ENCODE results near the gene PTPRN2. TPM values are rescaled to one million over a fixed set of nuclear protein-coding genes. Genes with fewer than 3 reads are reported as not detected.

The PTPRN2 gene
- polyA plus RNA-seq, 4 donors, result 1.6 to 11.7 (median 4.0) TPM

GRCh38 chr7:158110034-158110590 is 477.5 kb downstream of the PTPRN2 start:
- H3K9me3 ChIP-seq (ENCODE audit: control insufficient read depth in 2 of 2, insufficient read depth in 1 of 2, low read depth in 1 of 2, low read length in 1 of 2), result peaks cover 0 to 82% of the 10 kb centered on the region in 2 donors
- no peaks in the 10 kb centered on the region for H3K4me1 ChIP-seq (ENCODE audit: control insufficient read depth in 3 of 3, insufficient read depth in 2 of 3, low read depth in 1 of 3, low read length in 2 of 3)
- DNase-seq, result no peak
- H3K4me3 ChIP-seq (ENCODE audit: low read depth in 1 of 3, low read length in 3 of 3), result no peak overlapping the region
- H3K27ac ChIP-seq (ENCODE audit: low read depth in 1 of 3, low read length in 2 of 3), result no peak overlapping the region
- H3K27me3 ChIP-seq (ENCODE audit: control insufficient read depth in 3 of 3, insufficient read depth in 3 of 3, low read length in 3 of 3), result no peaks in the 10 kb centered on the region
- WGBS, 3 donors, result 89 to 91% (median 91%) methylated on average over 15 of the region's 15 CpGs
- no peaks in the 10 kb centered on the region for H3K36me3 ChIP-seq (ENCODE audit: control insufficient read depth in 3 of 3, insufficient read depth in 2 of 3, low read depth in 1 of 3, low read length in 3 of 3)
- FAIRE-seq, result no peak

- WGBS, 3 donors, result 80 to 88% (median 80%) methylated on average over 12 of the region's 12 CpGs
- no peak for DNase-seq
- Histone ChIP-seq H3K9me3 (ENCODE audit: control insufficient read depth in 2 of 2, insufficient read depth in 1 of 2, low read depth in 1 of 2, low read length in 1 of 2) (peaks cover 0 to 81% of the 10 kb centered on the region in 2 donors), H3K27ac (ENCODE audit: low read depth in 1 of 3, low read length in 2 of 3) (no peak overlapping the region), H3K27me3 (ENCODE audit: control insufficient read depth in 3 of 3, insufficient read depth in 3 of 3, low read length in 3 of 3) (no peaks in the 10 kb centered on the region), H3K4me1 (ENCODE audit: control insufficient read depth in 3 of 3, insufficient read depth in 2 of 3, low read depth in 1 of 3, low read length in 2 of 3) (no peaks in the 10 kb centered on the region), H3K4me3 (ENCODE audit: low read depth in 1 of 3, low read length in 3 of 3) (no peak overlapping the region), H3K36me3 (ENCODE audit: control insufficient read depth in 3 of 3, insufficient read depth in 2 of 3, low read depth in 1 of 3, low read length in 3 of 3) (no peaks in the 10 kb centered on the region)
- no peak for FAIRE-seq
These were observed 478.1 kb downstream of the PTPRN2 start for GRCh38 chr7:158109364-158110033.

- Histone ChIP-seq H3K4me3 (ENCODE audit: low read depth in 1 of 3, low read length in 3 of 3) (no peak overlapping the region), H3K27ac (ENCODE audit: low read depth in 1 of 3, low read length in 2 of 3) (no peak overlapping the region), H3K4me1 (ENCODE audit: control insufficient read depth in 3 of 3, insufficient read depth in 2 of 3, low read depth in 1 of 3, low read length in 2 of 3) (no peaks in the 10 kb centered on the region), H3K36me3 (ENCODE audit: control insufficient read depth in 3 of 3, insufficient read depth in 2 of 3, low read depth in 1 of 3, low read length in 3 of 3) (no peaks in the 10 kb centered on the region), H3K9me3 (ENCODE audit: control insufficient read depth in 2 of 2, insufficient read depth in 1 of 2, low read depth in 1 of 2, low read length in 1 of 2) (peaks cover 0 to 73% of the 10 kb centered on the region in 2 donors), H3K27me3 (ENCODE audit: control insufficient read depth in 3 of 3, insufficient read depth in 3 of 3, low read length in 3 of 3) (no peaks in the 10 kb centered on the region)
- WGBS, 3 donors, result 81 to 85% (median 82%) methylated on average over 4 of the region's 4 CpGs
- DNase-seq (no peak), FAIRE-seq (no peak)
These were observed 478.9 kb downstream of the PTPRN2 start for GRCh38 chr7:158108646-158109293.

- no peak for FAIRE-seq
- H3K36me3 ChIP-seq (ENCODE audit: control insufficient read depth in 3 of 3, insufficient read depth in 2 of 3, low read depth in 1 of 3, low read length in 3 of 3), result no peaks in the 10 kb centered on the region
- H3K4me3 ChIP-seq (ENCODE audit: low read depth in 1 of 3, low read length in 3 of 3), result no peak overlapping the region
- H3K27me3 ChIP-seq (ENCODE audit: control insufficient read depth in 3 of 3, insufficient read depth in 3 of 3, low read length in 3 of 3), result no peaks in the 10 kb centered on the region
- 52 to 78% (median 57%) methylated on average over 2 of the region's 2 CpGs for WGBS, 3 donors
- DNase-seq, result no peak
- H3K27ac ChIP-seq (ENCODE audit: low read depth in 1 of 3, low read length in 2 of 3), result no peak overlapping the region
- peaks cover 0 to 71% of the 10 kb centered on the region in 2 donors for H3K9me3 ChIP-seq (ENCODE audit: control insufficient read depth in 2 of 2, insufficient read depth in 1 of 2, low read depth in 1 of 2, low read length in 1 of 2)
- no peaks in the 10 kb centered on the region for H3K4me1 ChIP-seq (ENCODE audit: control insufficient read depth in 3 of 3, insufficient read depth in 2 of 3, low read depth in 1 of 3, low read length in 2 of 3)
These were observed 479.8 kb downstream of the PTPRN2 start for GRCh38 chr7:158107806-158108205.

- no peak overlapping the region for H3K27ac ChIP-seq (ENCODE audit: low read depth in 1 of 3, low read length in 2 of 3)
- H3K4me1 ChIP-seq (ENCODE audit: control insufficient read depth in 3 of 3, insufficient read depth in 2 of 3, low read depth in 1 of 3, low read length in 2 of 3), result no peaks in the 10 kb centered on the region
- FAIRE-seq, result no peak
- H3K27me3 ChIP-seq (ENCODE audit: control insufficient read depth in 3 of 3, insufficient read depth in 3 of 3, low read length in 3 of 3), result no peaks in the 10 kb centered on the region
- no peaks in the 10 kb centered on the region for H3K36me3 ChIP-seq (ENCODE audit: control insufficient read depth in 3 of 3, insufficient read depth in 2 of 3, low read depth in 1 of 3, low read length in 3 of 3)
- H3K9me3 ChIP-seq (ENCODE audit: control insufficient read depth in 2 of 2, insufficient read depth in 1 of 2, low read depth in 1 of 2, low read length in 1 of 2), result peaks cover 0 to 70% of the 10 kb centered on the region in 2 donors
- DNase-seq, result no peak
- no peak overlapping the region for H3K4me3 ChIP-seq (ENCODE audit: low read depth in 1 of 3, low read length in 3 of 3)
- 65 to 76% (median 65%) methylated on average over 3 of the region's 3 CpGs for WGBS, 3 donors
These were observed 481.4 kb downstream of the PTPRN2 start for GRCh38 chr7:158106272-158106671.

- peaks cover 0 to 44% of the 10 kb centered on the region in 2 donors for H3K9me3 ChIP-seq (ENCODE audit: control insufficient read depth in 2 of 2, insufficient read depth in 1 of 2, low read depth in 1 of 2, low read length in 1 of 2)
- H3K27me3 ChIP-seq (ENCODE audit: control insufficient read depth in 3 of 3, insufficient read depth in 3 of 3, low read length in 3 of 3), result no peaks in the 10 kb centered on the region
- H3K4me1 ChIP-seq (ENCODE audit: control insufficient read depth in 3 of 3, insufficient read depth in 2 of 3, low read depth in 1 of 3, low read length in 2 of 3), result no peaks in the 10 kb centered on the region
- DNase-seq (no peak), FAIRE-seq (no peak)
- no peak overlapping the region for H3K27ac ChIP-seq (ENCODE audit: low read depth in 1 of 3, low read length in 2 of 3)
- H3K4me3 ChIP-seq (ENCODE audit: low read depth in 1 of 3, low read length in 3 of 3), result no peak overlapping the region
- WGBS, 3 donors, result 88 to 91% (median 88%) methylated on average over 7 of the region's 7 CpGs
- H3K36me3 ChIP-seq (ENCODE audit: control insufficient read depth in 3 of 3, insufficient read depth in 2 of 3, low read depth in 1 of 3, low read length in 3 of 3), result no peaks in the 10 kb centered on the region
These were observed 484.2 kb downstream of the PTPRN2 start for GRCh38 chr7:158103378-158103777.

GRCh38 chr7:158102897-158103296 is 484.7 kb downstream of the PTPRN2 start:
- H3K36me3 ChIP-seq (ENCODE audit: control insufficient read depth in 3 of 3, insufficient read depth in 2 of 3, low read depth in 1 of 3, low read length in 3 of 3), result no peaks in the 10 kb centered on the region
- no peak for DNase-seq
- no peaks in the 10 kb centered on the region for H3K4me1 ChIP-seq (ENCODE audit: control insufficient read depth in 3 of 3, insufficient read depth in 2 of 3, low read depth in 1 of 3, low read length in 2 of 3)
- WGBS, 3 donors, result 84 to 89% (median 86%) methylated on average over 9 of the region's 9 CpGs
- FAIRE-seq, result no peak
- no peak overlapping the region for H3K4me3 ChIP-seq (ENCODE audit: low read depth in 1 of 3, low read length in 3 of 3)
- no peak overlapping the region for H3K27ac ChIP-seq (ENCODE audit: low read depth in 1 of 3, low read length in 2 of 3)
- H3K27me3 ChIP-seq (ENCODE audit: control insufficient read depth in 3 of 3, insufficient read depth in 3 of 3, low read length in 3 of 3), result no peaks in the 10 kb centered on the region
- peaks cover 0 to 44% of the 10 kb centered on the region in 2 donors for H3K9me3 ChIP-seq (ENCODE audit: control insufficient read depth in 2 of 2, insufficient read depth in 1 of 2, low read depth in 1 of 2, low read length in 1 of 2)

- peaks cover 0 to 42% of the 10 kb centered on the region in 2 donors for H3K9me3 ChIP-seq (ENCODE audit: control insufficient read depth in 2 of 2, insufficient read depth in 1 of 2, low read depth in 1 of 2, low read length in 1 of 2)
- H3K4me3 ChIP-seq (ENCODE audit: low read depth in 1 of 3, low read length in 3 of 3), result no peak overlapping the region
- 80 to 89% (median 86%) methylated on average over 14 of the region's 14 CpGs for WGBS, 3 donors
- H3K36me3 ChIP-seq (ENCODE audit: control insufficient read depth in 3 of 3, insufficient read depth in 2 of 3, low read depth in 1 of 3, low read length in 3 of 3), result no peaks in the 10 kb centered on the region
- no peaks in the 10 kb centered on the region for H3K4me1 ChIP-seq (ENCODE audit: control insufficient read depth in 3 of 3, insufficient read depth in 2 of 3, low read depth in 1 of 3, low read length in 2 of 3)
- H3K27ac ChIP-seq (ENCODE audit: low read depth in 1 of 3, low read length in 2 of 3), result no peak overlapping the region
- H3K27me3 ChIP-seq (ENCODE audit: control insufficient read depth in 3 of 3, insufficient read depth in 3 of 3, low read length in 3 of 3), result no peaks in the 10 kb centered on the region
- FAIRE-seq (no peak), DNase-seq (no peak)
These were observed 485.7 kb downstream of the PTPRN2 start for GRCh38 chr7:158101821-158102450.
